Stimulated activated CD8-positive, alpha-beta memory T cell treated with anti-CD3 and anti-CD28 coated beads, Interleukin-4, amount 100 ng/mL, for 4 hours (primary cell): ENCODE measurements around the gene FAT1.

Source experiments
- DNase-seq, 2 donors: peaks; one replicate each; pipeline ENCODE4 v3.0.0-alpha.2; 2020; ENCODE audit warnings: low read depth in 2 of 2, low spot score in 1 of 2

FAT1 gene

GRCh38 chr4:186700746-186701145 lies 22.9 kb downstream of the FAT1 start:
- no peak for DNase-seq

- no peak for DNase-seq
Observed at GRCh38 chr4:186699881-186700397, 23.7 kb downstream of the FAT1 start.

GRCh38 chr4:186699298-186699697 lies 24.4 kb downstream of the FAT1 start:
- no peak for DNase-seq

- DNase-seq: no peak
Observed at GRCh38 chr4:186698525-186698924, 25.1 kb downstream of the FAT1 start.

- no peak for DNase-seq
Observed at GRCh38 chr4:186698028-186698427, 25.6 kb downstream of the FAT1 start.

GRCh38 chr4:186695392-186695791 lies 28.3 kb downstream of the FAT1 start:
- no peak for DNase-seq

GRCh38 chr4:186693894-186694293 lies 29.8 kb downstream of the FAT1 start:
- DNase-seq: no peak

- no peak for DNase-seq
Observed at GRCh38 chr4:186693159-186693815, 30.4 kb downstream of the FAT1 start.

- DNase-seq: no peak
Observed at GRCh38 chr4:186691396-186691795, 32.3 kb downstream of the FAT1 start.

- no peak for DNase-seq
Observed at GRCh38 chr4:186689476-186689875, 34.2 kb downstream of the FAT1 start.

- DNase-seq: no peak
Observed at GRCh38 chr4:186688150-186688943, 35.3 kb downstream of the FAT1 start.

GRCh38 chr4:186687265-186687664 lies 36.4 kb downstream of the FAT1 start:
- DNase-seq: no peak

- DNase-seq: no peak
Observed at GRCh38 chr4:186685767-186686183, 37.9 kb downstream of the FAT1 start.

GRCh38 chr4:186684889-186685309 lies 38.8 kb downstream of the FAT1 start:
- DNase-seq: no peak

GRCh38 chr4:186684220-186684619 lies 39.4 kb downstream of the FAT1 start:
- no peak for DNase-seq

GRCh38 chr4:186680641-186681040 lies 43.0 kb downstream of the FAT1 start:
- DNase-seq: no peak

- DNase-seq: no peak
Observed at GRCh38 chr4:186676531-186677161, 47.0 kb downstream of the FAT1 start.

GRCh38 chr4:186669735-186670134 lies 53.9 kb downstream of the FAT1 start:
- DNase-seq: no peak

GRCh38 chr4:186669159-186669731 lies 54.4 kb downstream of the FAT1 start:
- DNase-seq: no peak

GRCh38 chr4:186666750-186667149 lies 56.9 kb downstream of the FAT1 start:
- no peak for DNase-seq

- no peak for DNase-seq
Observed at GRCh38 chr4:186666252-186666651, 57.4 kb downstream of the FAT1 start.

GRCh38 chr4:186660403-186660802 lies 63.3 kb downstream of the FAT1 start:
- DNase-seq: no peak
